Measurements from ENCODE around the gene EEF1E1. TPM values are rescaled to one million over a fixed set of nuclear protein-coding genes. Genes with fewer than 3 reads are reported as not detected.

The EEF1E1 gene
- total and polyA plus RNA-seq, 2 of the 8 experiments (the other 6 are each of a cell fraction or from before 2014, with no cell fraction given), result 96.8 to 112 TPM

DNA sequence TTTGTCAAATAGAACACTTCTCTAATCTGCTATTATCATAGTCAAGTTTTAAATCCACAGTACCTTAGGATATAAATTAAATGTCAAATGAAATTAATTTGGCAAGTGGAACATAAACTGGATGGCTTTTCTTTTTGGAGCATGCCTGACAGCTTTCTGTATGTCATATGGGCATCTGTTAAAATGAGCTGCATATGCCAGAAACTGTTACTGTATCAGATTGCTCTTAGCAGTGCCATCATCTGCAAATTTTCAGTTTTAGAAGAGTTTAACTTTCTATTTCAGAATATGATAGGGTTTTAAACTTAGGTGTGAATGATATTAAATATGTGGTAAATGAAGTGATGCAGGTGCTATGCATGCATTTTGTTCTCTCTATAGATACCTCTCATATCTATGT, 3.4 kb upstream of the EEF1E1 start:
- H3K4me1 ChIP-seq (replicated peaks in 1 of 4; ENCODE audit: control insufficient read depth in 3 of 4, insufficient read depth in 4 of 4, low read length in 3 of 4), result peaks cover 0 to 1% (median under 1%) of the 10 kb centered on the region in 4 experiments; a peak in 1 of 7 replicates
- H4K20me1 ChIP-seq (replicated peaks in 1 of 2; ENCODE audit: control insufficient read depth in 1 of 2, insufficient read depth in 2 of 2, low read length in 2 of 2), result peaks cover 0 to 2% of the 10 kb centered on the region in 2 experiments
- H2BK20ac ChIP-seq (ENCODE audit: low read length), result no peak overlapping the region
- no peak overlapping the region for H3K4me3 ChIP-seq (ENCODE audit: extremely low read depth in 1 of 4, insufficient read depth in 2 of 4, low read depth in 3 of 4, low read length in 4 of 4)
- DNase-seq (ENCODE audit: low read depth in 1 of 2, low spot score in 2 of 2) (no peak), FAIRE-seq (no peak)
- H3K9ac ChIP-seq (replicated peaks in 1 of 4; ENCODE audit: extremely low read depth in 1 of 4, low read depth in 3 of 4, low read length in 3 of 4), result no peak overlapping the region
- H2AK5ac ChIP-seq (ENCODE audit: low read depth, low read length), result no peak overlapping the region
- H3K79me1 ChIP-seq (ENCODE audit: low read depth, low read length), result no peaks in the 10 kb centered on the region
- no peak overlapping the region for H4K8ac ChIP-seq (ENCODE audit: extremely low read depth, insufficient read depth, low read length)
- H2BK15ac ChIP-seq (ENCODE audit: low read length), result no peak overlapping the region
- no peaks in the 10 kb centered on the region for H3K36me3 ChIP-seq (ENCODE audit: control insufficient read depth in 2 of 4, insufficient read depth in 4 of 4, low read length in 3 of 4)
- no peak overlapping the region for H2BK120ac ChIP-seq (replicated peaks; ENCODE audit: low read depth, low read length)
- peaks cover 11 to 14% of the 10 kb centered on the region in 2 experiments for H3K79me2 ChIP-seq (ENCODE audit: control insufficient read depth in 1 of 2, insufficient read depth in 2 of 2, low read length in 2 of 2)
- no peak overlapping the region for H2BK12ac ChIP-seq (ENCODE audit: low read depth, low read length)
- no peak overlapping the region for H3K18ac ChIP-seq (ENCODE audit: extremely low read depth, low read length)
- no peak overlapping the region for H4K91ac ChIP-seq (replicated peaks; ENCODE audit: insufficient read length, low read length)
- H3K56ac ChIP-seq (replicated peaks; ENCODE audit: insufficient read length, low read depth, low read length), result no peak overlapping the region
- H3K9me3 ChIP-seq (ENCODE audit: insufficient read depth in 2 of 2, low read depth in 1 of 2, low read length in 1 of 2), result no peaks in the 10 kb centered on the region
- no peak for TF ChIP-seq ASH2L (IDR thresholded peaks at IDR 0.05; ENCODE audit: low read length)
- no peak for TF ChIP-seq SP2 (IDR thresholded peaks at IDR 0.05; ENCODE audit: low read length)
- no peak for TF ChIP-seq POLR2A (IDR thresholded peaks at IDR 0.05; ENCODE audit: control extremely low read depth in 1 of 2, low read depth in 2 of 2, low read length in 2 of 2)
- H4K5ac ChIP-seq (ENCODE audit: insufficient read length, low read depth, low read length), result no peak overlapping the region
- H2BK5ac ChIP-seq (ENCODE audit: low read depth, low read length), result no peak overlapping the region
- H3K23ac ChIP-seq (ENCODE audit: insufficient read length), result no peak overlapping the region
- no peak overlapping the region for H2AFZ ChIP-seq (ENCODE audit: low read length)
- CTCF ChIA-PET (ENCODE audit: partially characterized antibody), result no interaction called here
- no peak overlapping the region for H3K14ac ChIP-seq (ENCODE audit: insufficient read length)
- POLR2A ChIA-PET (ENCODE audit: partially characterized antibody), result no interaction called here
- H3K27me3 ChIP-seq (replicated peaks in 1 of 4; ENCODE audit: control insufficient read depth in 3 of 4, extremely low read depth in 1 of 4, insufficient read depth in 3 of 4, low read length in 3 of 4), result no peaks in the 10 kb centered on the region
- H3K4ac ChIP-seq (replicated peaks; ENCODE audit: insufficient read length, low read depth, low read length), result no peak overlapping the region
- no peak overlapping the region for H3K4me2 ChIP-seq (ENCODE audit: insufficient read depth in 1 of 2, low read depth in 2 of 2, low read length in 2 of 2)
- peaks cover 3% of the 10 kb centered on the region for H3K23me2 ChIP-seq (ENCODE audit: low read depth, low read length)
- no peak overlapping the region for H3K27ac ChIP-seq (ENCODE audit: low read depth, low read length)
